SHP77 treated with DMSO at 0.1 percent for 48 hours (cell line): ENCODE measurements around the gene NAA80.
"Not testable (repeated sequence)": the region's sequence is repeated elsewhere in the genome, so short reads cannot be mapped to it uniquely, and the experiment has no call there.

Experiments used
- DNase-seq: peaks from one replicate; lab custom pipeline; 2025; lab: John Stamatoyannopoulos, UW

The NAA80 gene

GRCh38 chr3:50290161-50290641, 9.0 kb downstream of the NAA80 start:
- no peak for DNase-seq

DNA sequence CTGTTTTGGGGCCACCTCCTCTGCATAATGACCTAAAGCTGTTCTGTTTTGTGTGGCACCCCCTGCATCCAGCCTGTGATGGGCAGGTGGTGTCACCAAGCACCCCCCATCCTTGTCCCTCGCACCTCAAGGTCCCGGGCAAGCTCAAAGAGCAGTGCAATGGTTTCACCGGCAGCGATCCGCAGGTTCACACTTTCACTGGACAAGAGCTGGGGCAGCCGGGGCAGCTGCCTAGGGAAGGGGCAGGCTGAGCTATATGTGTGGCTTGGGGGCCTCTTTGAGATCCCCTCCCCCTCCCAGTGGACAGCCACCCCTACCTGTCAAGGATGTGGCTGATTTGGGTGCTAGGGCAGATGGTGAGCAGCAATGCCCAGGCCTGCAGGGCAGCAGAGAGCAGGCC, 10.1 kb downstream of the NAA80 start:
- no peak for DNase-seq

DNA sequence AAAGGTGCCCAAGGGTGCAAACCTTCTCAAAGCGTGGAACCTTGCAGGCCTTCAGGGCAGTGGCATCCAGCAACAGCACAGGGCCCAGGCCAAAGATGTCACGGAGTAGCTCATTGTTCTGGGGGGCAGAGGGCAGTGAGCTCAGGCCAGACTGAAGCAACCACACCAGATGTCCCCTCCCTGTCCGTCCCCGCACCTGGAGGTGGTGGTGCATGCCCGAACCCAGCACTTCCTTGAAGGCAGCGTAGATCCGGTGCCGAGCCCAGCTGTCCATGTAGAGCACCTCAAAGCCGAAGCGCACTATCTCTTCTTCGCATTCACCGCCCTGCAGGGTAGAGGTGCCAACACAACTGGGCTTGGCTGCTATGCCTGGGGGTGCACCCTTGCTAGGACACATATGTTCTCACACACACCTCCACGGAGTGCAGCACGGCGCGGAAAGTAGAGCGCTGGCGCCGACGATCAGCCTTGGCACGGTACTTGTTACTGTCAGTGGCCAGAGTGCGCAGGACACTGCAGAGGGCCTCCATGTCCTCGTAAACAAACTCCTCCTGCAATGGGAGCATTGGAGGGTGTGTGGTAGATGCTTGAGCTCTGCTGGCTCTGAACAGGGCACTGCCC, 10.7 kb downstream of the NAA80 start:
- no peak for DNase-seq

- DNase-seq = no peak
These were observed 11.9 kb downstream of the NAA80 start for GRCh38 chr3:50287262-50287661.

GRCh38 chr3:50286322-50287227, 12.6 kb downstream of the NAA80 start:
- DNase-seq = no peak

GRCh38 chr3:50284121-50284520, 15.1 kb downstream of the NAA80 start:
- not testable (repeated sequence) for DNase-seq

- DNase-seq = no peak
These were observed 19.8 kb downstream of the NAA80 start for GRCh38 chr3:50279255-50280016.

DNA sequence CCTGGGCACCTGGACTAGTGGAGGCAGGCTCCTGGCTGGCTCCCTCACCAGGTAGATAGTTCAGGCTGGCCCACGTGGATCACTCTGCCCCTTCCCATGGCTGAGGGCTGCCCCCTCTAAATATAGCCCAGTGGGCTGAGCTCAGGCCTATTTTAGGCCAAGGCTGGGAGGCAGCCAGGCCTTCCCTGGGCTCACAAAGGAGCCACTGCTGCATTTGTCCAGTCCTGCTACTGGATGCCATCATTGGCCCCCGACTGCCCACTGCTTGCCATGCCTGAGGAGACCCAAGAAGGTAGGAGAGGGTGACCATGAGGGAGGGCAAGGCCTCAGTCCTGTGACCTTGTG, 20.4 kb downstream of the NAA80 start, which contains the start of gene LSMEM2:
Gene LSMEM2, plus strand, starts transcription at position 208 of the 345 bp plus-strand sequence. Its CDS starts 27 bp downstream, at position 235.
- DNase-seq = no peak

DNA sequence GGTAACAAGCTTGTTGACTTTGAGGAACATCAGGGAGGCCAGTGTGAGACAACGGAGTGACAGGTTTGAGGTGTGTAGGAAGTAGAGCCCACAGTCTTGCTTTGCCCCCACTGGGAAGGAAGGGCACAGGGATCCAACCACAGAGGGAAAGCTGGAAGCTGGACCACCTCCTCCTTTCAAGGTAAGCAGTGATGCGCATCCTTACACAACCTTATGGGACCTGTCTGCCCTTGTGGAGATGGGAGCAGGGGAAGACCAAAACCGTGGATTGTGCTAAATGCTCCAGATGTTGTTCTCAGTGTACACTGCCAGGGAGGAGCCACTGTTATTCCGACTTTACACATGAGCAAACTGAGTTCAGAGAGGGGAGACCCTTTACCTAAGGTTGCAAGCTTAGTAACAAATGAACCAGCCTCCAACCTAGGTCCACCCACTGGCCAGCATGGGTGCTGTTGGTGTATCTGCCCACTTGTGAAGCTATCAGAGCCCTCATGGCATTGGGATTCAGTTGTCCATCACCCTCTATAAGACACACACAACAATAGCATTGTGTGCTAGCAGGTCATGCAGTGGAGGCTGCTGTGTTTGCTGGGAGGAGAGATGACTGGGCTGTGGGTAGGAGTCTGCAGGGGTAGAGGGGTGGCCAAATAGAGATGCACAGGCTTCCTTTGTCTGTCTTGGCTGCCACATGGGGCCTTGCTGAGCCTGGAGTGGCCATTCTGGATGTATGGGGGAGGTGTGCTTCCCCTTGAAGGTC, 20.9 kb downstream of the NAA80 start:
- DNase-seq = no peak

- DNase-seq = no peak
These were observed 22.5 kb downstream of the NAA80 start for GRCh38 chr3:50276762-50277101.

- DNase-seq = no peak
These were observed 23.0 kb downstream of the NAA80 start for GRCh38 chr3:50275996-50276761.

GRCh38 chr3:50275141-50275995, 23.8 kb downstream of the NAA80 start:
- no peak for DNase-seq

GRCh38 chr3:50274371-50275104, 24.7 kb downstream of the NAA80 start:
- DNase-seq = peak; percentile 31

GRCh38 chr3:50273689-50274065, 25.5 kb downstream of the NAA80 start:
- DNase-seq = no peak

- peak; percentile 39 for DNase-seq
These were observed 26.1 kb downstream of the NAA80 start for GRCh38 chr3:50272911-50273688.

GRCh38 chr3:50272538-50272910, 26.7 kb downstream of the NAA80 start:
- DNase-seq = not testable (repeated sequence)

DNA sequence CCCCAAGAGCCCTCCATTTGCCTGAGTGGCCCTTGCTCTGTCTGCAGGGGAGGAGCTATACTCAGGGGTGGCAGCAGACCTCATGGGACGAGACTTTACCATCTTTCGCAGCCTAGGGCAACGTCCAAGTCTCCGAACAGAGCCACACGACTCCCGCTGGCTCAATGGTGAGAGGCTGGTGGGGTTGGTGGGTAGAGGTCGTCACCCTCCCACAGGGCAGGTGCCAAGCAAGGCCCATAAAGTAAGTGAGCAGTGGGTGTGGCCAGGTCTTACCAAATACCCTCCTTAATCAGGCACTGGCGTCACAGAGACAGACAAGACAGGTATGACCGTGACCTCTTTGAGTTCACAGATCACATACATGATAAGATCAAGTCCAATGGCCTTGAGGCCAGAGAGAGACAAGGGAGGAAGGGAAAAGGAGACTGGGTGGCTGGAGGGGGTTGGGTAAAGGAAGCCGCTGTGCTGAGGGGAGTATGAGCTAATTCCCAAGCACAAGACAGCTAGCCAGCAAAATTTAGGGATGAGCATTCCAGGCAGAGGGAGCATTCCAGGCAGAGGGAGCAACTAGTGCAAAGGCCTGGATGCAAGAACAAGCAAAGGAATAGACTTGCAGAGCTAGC, 27.8 kb downstream of the NAA80 start:
- DNase-seq = no peak
